ENCODE measurements around the gene MRPL28.
"Not testable (repeated sequence)": the region's sequence is repeated elsewhere in the genome, so short reads cannot be mapped to it uniquely, and the experiment has no call there.

Gene MRPL28

GRCh38 chr16:363766-364490 is 6.4 kb downstream of the MRPL28 start:
- Histone ChIP-seq H3K9me2 (replicated peaks; ENCODE audit: control insufficient read depth, low read length) (no peaks in the 10 kb centered on the region), H3K36me3 (ENCODE audit: control insufficient read depth, low read length) (peaks cover 22% of the 10 kb centered on the region), H3F3A (ENCODE audit: control insufficient read depth, insufficient read depth) (no peaks in the 10 kb centered on the region), H3K79me2 (ENCODE audit: control insufficient read depth, low read length) (no peaks in the 10 kb centered on the region), H3K4me3 (ENCODE audit: low read length) (no peak overlapping the region), H3K27me3 (ENCODE audit: control insufficient read depth, low read length) (no peaks in the 10 kb centered on the region), H3K4me1 (ENCODE audit: control insufficient read depth, low read length) (no peaks in the 10 kb centered on the region), H3K27ac (ENCODE audit: low read depth, low read length) (no peak overlapping the region), H3K4me2 (ENCODE audit: low read length) (no peak overlapping the region), H4K20me1 (ENCODE audit: control insufficient read depth, insufficient read depth, low read depth, low read length) (0 out of 2 replicates have a peak, but pooled peaks cover 5% of the 10 kb centered on the region), H3K9me3 (ENCODE audit: control insufficient read depth, insufficient read depth, low read length) (no peaks in the 10 kb centered on the region)
- TF ChIP-seq EZH2phosphoT487 (IDR thresholded peaks at IDR 0.05; ENCODE audit: borderline replicate concordance, low read length) (no peak), CTCF (IDR thresholded peaks at IDR 0.05; ENCODE audit: low read depth, low read length, poor library complexity, severe bottlenecking) (no peak)

GRCh38 chr16:363110-363765 is 7.1 kb downstream of the MRPL28 start:
- Histone ChIP-seq H3F3A (ENCODE audit: control insufficient read depth, insufficient read depth) (no peaks in the 10 kb centered on the region), H3K9me3 (ENCODE audit: control insufficient read depth, insufficient read depth, low read length) (no peaks in the 10 kb centered on the region), H3K36me3 (ENCODE audit: control insufficient read depth, low read length) (peaks cover 15% of the 10 kb centered on the region), H3K27ac (ENCODE audit: low read depth, low read length) (no peak overlapping the region), H4K20me1 (ENCODE audit: control insufficient read depth, insufficient read depth, low read depth, low read length) (0 out of 2 replicates have a peak, but pooled peaks cover 5% of the 10 kb centered on the region), H3K4me3 (ENCODE audit: low read length) (no peak overlapping the region), H3K27me3 (ENCODE audit: control insufficient read depth, low read length) (no peaks in the 10 kb centered on the region), H3K79me2 (ENCODE audit: control insufficient read depth, low read length) (no peaks in the 10 kb centered on the region), H3K9me2 (replicated peaks; ENCODE audit: control insufficient read depth, low read length) (no peaks in the 10 kb centered on the region), H3K4me1 (ENCODE audit: control insufficient read depth, low read length) (no peaks in the 10 kb centered on the region), H3K4me2 (ENCODE audit: low read length) (no peak overlapping the region)
- TF ChIP-seq EZH2phosphoT487 (IDR thresholded peaks at IDR 0.05; ENCODE audit: borderline replicate concordance, low read length) = no peak
- no peak for TF ChIP-seq CTCF (IDR thresholded peaks at IDR 0.05; ENCODE audit: low read depth, low read length, poor library complexity, severe bottlenecking)

GRCh38 chr16:362702-362999 is 7.7 kb downstream of the MRPL28 start:
- H3K4me1 ChIP-seq (ENCODE audit: control insufficient read depth, low read length); H3K4me2 ChIP-seq (ENCODE audit: low read length); H3K79me2 ChIP-seq (ENCODE audit: control insufficient read depth, low read length): not testable (repeated sequence)

More at GRCh38 chr16:362702-362999, 7.7 kb downstream of the MRPL28 start:
- H3K36me3 ChIP-seq (ENCODE audit: control insufficient read depth, low read length); H3K4me3 ChIP-seq (ENCODE audit: low read length); H3F3A ChIP-seq (ENCODE audit: control insufficient read depth, insufficient read depth); H3K9me2 ChIP-seq (replicated peaks; ENCODE audit: control insufficient read depth, low read length); H3K27me3 ChIP-seq (ENCODE audit: control insufficient read depth, low read length); H3K9me3 ChIP-seq (ENCODE audit: control insufficient read depth, insufficient read depth, low read length); H3K27ac ChIP-seq (ENCODE audit: low read depth, low read length); H4K20me1 ChIP-seq (ENCODE audit: control insufficient read depth, insufficient read depth, low read depth, low read length): not testable (repeated sequence)

All from DOHH2 (cell line).